Posterior cingulate gyrus (tissue), 11 donors: ENCODE results near the gene PPP3CA.
"Not testable (repeated sequence)": the region's sequence is repeated elsewhere in the genome, so short reads cannot be mapped to it uniquely, and the experiment has no call there.

ENCODE experiments used
- DNase-seq, 10 donors: peaks; one replicate each; pipeline versions ENCODE4 v3.0.0 to v3.0.0-alpha.2; 2020 to 2021; ENCODE audit warnings: mixed read lengths in 3 of 10
- intact Hi-C: fragments of 100-400 bp; cut with DNase I; formaldehyde crosslinking; loops from one replicate; pipeline ENCODE4 v1.15.1; 2023

PPP3CA gene

DNA sequence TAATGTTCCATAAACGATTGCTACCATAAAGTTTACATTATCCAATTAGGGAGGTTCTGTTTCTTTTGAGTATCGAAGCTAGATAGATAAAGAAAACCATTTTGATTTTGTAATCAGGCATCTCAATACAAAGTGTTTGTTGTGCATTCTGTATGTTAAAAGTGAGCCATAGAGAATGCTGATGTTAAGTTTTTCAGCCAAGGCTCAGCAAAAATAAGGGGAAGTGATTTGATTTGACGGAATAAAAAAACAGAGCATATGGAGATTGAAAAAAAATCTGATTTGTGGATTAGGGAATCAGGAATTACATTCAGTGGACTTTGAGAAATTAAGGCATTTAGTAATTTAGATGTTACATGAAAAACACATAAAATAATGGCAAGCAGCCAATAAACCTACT is 314.8 kb downstream of the PPP3CA start:
- intact Hi-C loops = no loop called here
- no peak for DNase-seq

DNA sequence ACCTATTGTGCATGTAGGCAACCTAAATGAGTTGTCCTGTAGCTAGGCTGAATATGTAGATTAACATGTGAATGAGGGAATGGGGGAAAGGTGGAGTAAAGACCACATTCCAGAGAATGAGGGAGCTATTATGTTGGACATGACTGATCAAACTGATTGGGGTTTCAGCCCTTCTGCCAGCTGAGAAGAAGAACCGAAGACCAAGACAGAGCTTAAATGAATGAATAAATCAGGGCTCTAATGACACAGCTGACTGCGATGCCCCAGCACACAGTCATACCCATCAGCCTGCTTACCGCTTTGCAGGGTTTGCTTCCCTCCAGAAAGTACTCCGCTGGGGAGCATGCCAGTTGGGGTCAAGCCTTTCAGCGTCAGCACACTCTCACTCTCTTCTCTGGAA is 315.4 kb downstream of the PPP3CA start:
- DNase-seq = no peak
- intact Hi-C loops = no loop called here

DNA sequence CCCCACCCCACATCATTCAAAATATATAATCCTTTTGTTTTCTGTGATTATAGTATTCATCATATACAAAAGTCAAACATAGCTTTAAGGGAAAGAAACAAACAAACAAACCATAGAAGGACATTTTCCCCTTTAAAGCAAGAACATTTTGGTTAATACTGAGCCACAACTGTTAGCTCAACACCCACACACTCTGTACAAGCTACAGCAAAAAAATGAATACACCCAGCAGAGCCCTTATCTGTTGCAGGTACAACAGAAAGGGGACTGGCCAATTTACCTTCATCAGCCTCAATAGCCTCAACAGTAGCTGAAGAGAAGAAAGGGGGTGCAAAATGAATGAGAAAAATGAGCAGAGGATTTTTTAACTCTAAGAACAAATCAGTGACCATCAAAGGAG is 318.4 kb downstream of the PPP3CA start:
- intact Hi-C loops = no loop called here
- DNase-seq = no peak

DNA sequence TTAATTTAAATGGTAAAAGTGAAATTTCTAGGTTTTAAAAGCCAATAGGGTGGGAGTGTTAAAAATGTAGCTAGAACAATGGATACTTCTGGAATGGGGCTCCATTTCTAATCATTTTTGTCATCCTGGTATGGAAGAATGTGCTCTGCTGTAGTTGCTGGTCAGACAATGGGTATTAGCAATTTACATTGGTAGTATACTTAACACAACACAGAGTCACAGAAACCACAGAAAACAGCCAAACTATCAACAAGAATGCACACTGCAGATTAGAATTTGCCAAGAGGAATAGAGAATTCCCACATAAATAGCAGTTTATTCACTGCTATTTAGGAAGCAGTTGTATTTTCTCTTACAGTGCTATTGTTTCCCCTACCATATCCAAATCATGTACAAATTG is 319.6 kb downstream of the PPP3CA start:
- no peak for DNase-seq
- intact Hi-C loops = no loop called here

DNA sequence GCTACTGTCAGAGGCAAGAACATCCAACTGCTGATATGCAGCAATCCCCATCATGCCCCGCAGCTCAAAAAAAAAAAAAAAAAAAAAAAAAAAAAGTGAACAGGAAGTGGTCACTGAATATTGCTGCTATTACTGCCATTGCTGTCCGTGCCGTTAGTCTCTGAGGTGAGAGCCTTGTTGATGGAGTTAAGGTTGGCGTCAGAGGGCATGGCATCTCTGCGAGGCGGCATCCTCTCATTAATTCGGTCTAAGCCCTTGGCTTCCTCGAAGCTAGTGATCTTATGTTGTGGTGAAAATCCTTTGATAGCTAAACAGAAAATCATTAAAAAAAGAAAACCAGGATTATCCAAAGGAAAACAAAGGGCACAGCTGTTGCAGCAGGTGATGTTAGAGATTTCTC is 321.6 kb downstream of the PPP3CA start:
- intact Hi-C loops = no loop called here
- no peak for DNase-seq

DNA sequence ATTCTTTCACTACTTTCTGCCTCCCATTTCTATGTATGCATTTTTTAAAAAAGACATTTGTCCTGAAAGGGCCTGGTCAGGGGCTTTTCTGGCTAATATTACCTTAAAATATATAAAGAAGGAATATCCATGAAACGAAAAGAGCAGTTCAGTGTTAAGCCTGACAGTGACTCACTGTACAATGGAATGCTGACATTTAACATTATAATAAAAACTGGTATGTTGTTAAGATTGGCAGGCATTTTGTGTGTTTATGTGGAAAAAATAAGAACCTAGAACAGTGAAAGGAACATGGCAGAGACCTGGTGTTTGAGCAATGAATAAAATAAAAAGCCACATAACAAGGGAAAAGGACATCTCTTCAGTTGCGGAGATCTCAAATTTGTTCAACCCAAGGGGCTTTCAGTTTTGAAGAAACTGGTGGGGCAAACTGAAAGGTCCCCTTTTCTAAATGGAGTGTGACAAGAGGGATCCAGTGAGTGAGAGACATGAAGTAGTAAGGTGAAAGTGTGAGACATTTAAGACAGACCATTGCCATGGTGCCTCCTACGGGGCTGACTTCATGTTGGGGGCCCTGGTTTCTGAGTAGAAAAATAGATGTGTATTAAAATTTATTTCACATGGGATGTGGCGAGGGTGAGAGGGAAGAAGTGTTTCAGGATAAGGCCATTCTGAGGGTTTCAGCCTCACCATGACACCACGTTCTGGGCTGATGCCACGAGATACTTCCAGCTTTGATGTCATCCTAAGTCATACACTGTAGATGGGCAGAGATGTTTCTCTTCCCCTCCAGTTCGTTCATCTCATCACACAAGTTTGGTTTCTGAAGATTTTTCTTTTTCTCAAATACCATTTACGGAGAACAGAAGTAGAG is 324.9 kb downstream of the PPP3CA start:
- no peak for DNase-seq
- intact Hi-C loops = no loop called here

DNA sequence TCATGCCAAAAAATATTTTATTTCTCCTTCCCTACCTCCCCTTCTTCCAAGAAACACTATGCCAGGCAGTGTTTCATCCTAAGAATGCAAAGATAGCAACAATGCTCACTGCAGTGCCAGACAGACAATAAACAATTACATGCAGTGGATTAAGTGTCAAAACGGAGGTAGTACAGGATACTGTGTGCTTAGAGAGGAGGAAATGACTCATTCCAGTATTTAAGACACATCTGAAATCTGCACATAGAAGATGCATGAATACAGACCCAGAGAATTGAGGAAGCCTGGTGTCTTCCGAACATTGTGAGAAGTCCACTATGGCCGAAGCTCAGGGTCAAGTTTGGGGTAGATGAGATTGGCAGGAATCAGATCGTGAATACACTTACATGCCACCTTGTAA is 326.4 kb downstream of the PPP3CA start:
- DNase-seq = no peak
- intact Hi-C loops = no loop called here

DNA sequence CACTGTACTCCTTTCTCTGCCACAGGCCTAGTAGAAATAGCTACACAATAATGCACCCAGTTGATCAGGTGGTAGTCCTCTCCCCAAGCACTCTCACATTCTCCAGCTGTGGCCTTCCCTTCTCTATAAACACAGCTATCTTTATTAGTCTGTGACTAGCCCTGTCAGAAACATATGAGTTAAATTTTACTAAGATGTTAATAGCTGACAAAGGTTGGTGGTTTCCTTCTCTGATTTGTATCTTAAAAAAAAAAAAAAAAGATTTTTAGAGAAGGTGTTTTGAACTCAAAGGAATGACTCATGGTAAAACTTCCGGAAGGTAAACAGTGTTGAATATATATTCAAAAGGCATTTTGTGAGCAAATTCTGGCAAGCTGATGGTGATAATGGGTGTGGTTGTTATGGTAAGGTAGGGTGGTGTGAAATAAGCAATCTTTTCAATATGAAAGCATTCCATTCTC is 327.4 kb downstream of the PPP3CA start:
- intact Hi-C loops = no loop called here
- no peak for DNase-seq

DNA sequence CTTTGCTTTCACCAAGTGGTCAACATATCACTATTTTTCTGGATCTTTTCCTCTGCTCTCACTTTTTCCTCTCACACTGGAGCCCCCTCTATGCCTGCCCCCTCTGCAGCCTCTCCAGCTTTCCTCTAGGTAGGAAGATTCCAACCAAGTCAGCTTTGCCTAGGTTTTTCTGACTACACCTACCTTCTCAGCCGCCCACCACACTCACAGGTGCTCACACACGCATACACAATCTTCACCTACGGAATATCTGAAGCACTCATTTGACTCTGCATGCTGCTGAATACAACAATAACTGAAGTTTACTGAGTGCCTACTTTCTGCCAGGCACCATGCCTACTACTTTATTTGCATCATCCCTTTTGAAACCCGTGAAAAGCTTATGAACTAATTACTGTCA is 328.0 kb downstream of the PPP3CA start:
- intact Hi-C loops = no loop called here
- no peak for DNase-seq

DNA sequence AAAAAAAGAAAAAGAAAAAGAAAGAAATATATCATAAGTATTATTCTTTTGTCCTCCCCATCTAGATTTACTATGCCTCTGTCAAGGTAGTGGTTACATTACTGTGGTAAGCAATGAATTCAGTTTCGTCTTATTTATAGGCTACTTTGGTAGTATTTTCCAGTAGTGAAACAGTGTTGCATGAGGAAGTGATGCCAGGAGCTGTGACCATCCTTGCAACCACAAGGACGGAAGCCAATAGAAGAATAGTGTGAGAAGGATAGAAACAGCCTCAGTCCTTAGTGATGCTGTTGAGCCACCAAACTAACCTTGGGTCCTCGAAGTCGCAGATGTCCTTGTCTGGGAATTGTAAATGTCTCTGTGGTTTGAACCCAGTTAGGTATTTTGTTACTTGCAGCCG is 328.5 kb downstream of the PPP3CA start:
- intact Hi-C loops = no loop called here
- no peak for DNase-seq

DNA sequence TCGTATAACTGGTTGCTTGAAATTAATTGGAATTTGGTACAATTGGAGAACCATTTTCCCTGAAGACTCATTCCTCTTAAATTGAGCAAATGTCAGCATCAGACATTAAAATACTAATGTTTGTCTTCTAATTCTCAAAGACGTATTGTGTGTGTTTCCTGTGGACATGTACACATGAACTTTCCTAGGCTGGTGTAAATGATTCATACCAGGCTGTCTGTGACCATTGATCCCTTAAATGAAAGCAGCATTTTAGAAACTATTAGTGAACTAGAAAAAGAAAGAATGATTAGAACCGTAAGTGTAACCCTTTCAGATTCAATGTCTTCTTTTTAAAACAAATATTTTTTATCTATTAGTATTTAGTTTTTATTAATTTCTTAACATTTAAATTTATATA is 332.9 kb downstream of the PPP3CA start:
- intact Hi-C loops = no loop called here

DNA sequence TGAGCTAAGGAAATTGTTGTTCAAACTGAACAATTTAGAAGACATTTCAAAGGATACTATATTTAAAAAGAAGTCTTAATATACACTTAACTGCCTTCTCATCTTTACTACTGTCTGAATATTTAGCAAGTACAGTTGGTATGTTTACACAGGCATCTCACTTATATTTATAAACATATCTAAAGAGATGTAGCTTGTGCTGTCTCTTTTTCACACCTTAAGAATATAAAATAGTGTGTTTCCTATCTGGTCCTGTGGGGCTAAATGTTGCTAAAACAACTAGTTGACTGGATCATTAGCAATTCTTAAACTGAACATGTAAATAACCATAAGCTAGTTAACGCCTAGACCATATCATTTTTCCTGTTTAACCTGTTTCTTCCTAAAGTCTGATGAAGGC is 336.3 kb downstream of the PPP3CA start:
- no peak for DNase-seq
- intact Hi-C loops = no loop called here

More for the DNA sequence above, 332.9 kb downstream of the PPP3CA start:
- no peak for DNase-seq

DNA sequence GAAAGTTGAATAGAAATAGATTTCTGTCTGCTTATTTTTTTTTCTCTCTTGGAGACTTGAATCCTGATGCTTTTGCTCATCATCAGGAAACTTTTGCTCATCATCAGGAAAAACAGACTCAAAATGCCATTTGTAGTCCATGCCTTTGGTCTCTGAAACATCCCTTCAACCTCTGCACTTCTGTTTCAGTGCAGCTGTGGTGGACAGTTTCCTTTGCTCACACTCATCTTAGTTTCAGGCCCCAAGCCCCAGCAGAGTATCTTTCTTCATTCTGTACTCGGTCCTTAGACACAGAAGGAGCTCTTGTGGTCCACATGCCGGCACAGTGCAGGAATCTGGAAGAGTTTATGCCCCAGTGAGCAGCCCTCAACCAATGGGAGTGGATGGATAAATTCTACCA is 337.9 kb downstream of the PPP3CA start:
- DNase-seq = no peak
- intact Hi-C loops = no loop called here

DNA sequence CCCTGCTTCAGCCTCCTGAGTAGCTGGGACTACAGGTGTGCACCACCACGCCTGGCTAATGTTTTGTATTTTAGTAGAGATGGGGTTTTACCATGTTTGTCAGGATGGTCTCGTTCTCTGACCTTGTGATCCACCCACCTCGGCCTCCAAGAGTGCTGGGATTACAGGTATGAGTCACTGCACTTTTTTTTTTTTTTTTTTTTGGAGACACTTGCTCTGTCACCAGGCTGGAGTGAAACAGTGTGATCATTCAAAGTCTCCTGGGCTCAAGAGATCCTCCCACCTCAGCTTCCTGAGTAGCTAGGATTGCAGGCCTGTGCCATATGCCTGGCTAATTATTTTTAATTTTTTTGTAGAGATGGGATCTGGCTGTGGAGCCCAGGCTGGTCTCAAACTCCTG is 338.8 kb downstream of the PPP3CA start:
- no peak for DNase-seq
- intact Hi-C loops = no loop called here

DNA sequence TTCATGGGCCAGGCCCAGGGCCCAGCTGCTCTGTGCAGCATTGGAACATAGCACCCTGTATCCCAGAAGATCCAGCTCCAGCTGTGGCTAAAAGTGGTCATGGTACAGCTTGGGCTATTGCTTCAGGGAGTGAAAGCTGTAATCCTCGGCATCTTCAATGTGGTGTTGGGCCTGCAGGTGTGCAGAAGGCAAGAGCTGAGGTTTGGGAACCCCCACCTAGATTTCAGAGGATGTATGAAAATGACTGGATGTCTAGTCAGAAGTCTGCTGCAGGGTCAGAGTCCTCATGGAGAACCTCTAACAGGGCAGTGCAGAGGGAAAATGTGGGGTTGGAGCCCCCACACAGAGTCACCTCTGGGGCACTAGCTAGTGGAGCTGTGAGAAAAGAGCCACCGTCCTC is 341.7 kb downstream of the PPP3CA start:
- intact Hi-C loops = no loop called here

DNA sequence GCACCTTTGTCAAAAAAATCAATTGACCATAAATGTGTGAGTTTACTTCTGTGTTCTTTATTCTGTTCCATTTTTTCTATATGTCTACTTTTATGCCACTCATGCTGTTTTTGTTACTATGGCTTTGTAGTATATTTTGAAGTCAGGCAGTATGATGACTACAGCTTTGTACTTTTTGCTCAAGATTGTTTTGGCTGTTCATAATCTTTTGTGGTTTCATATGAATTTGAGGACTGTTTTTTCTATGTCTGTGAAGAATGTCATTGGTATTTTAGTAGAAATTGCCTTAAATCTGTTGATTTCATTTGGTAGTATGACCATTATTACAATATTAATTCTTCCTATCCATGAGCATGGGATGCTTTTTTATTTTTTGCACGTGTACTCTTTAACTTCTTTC is 346.8 kb downstream of the PPP3CA start:
- no peak for DNase-seq
- intact Hi-C loops = no loop called here

More for the DNA sequence above, 341.7 kb downstream of the PPP3CA start:
- DNase-seq = no peak

DNA sequence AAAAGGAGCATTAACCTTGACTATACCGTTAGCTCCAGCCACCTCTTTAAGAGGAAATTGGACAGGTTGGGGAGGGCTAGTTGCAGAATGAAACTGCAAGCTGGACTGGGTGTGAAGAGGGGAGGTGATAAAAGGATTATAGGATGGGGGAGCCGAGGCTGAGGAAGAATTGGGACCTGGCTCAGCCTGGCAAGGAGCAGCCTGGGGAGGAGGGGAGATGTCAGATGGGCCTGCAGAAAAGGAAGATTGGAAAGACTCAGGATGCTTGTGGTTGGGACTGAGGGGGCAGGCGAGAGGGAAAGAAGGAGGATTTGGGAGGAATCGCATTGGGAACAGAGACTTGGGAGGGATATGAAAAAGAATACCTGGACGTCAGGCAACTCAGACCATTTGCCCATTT is 351.7 kb downstream of the PPP3CA start:
- no peak for DNase-seq
- intact Hi-C loops = no loop called here

DNA sequence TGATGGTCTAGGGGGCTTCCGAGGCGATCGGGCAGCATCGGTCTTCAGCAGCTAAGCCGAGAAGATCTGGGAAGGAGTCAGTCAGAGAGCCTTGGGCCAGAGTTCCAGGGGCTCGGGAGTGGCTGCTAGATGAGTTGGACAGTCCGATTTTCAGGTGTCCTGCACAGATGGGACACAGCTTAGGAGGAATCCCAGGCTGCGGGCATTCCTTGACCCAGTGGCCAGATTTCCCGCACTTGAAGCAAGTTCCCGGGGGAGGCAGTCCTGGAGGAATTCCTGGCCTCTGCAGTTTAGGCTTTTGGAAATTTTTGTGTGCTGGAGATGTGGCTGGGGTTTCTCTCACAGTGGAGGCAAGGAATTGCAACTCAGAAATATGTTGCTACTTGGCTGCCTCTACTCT is 352.3 kb downstream of the PPP3CA start:
- DNase-seq, intact Hi-C loops: not testable (repeated sequence)

DNA sequence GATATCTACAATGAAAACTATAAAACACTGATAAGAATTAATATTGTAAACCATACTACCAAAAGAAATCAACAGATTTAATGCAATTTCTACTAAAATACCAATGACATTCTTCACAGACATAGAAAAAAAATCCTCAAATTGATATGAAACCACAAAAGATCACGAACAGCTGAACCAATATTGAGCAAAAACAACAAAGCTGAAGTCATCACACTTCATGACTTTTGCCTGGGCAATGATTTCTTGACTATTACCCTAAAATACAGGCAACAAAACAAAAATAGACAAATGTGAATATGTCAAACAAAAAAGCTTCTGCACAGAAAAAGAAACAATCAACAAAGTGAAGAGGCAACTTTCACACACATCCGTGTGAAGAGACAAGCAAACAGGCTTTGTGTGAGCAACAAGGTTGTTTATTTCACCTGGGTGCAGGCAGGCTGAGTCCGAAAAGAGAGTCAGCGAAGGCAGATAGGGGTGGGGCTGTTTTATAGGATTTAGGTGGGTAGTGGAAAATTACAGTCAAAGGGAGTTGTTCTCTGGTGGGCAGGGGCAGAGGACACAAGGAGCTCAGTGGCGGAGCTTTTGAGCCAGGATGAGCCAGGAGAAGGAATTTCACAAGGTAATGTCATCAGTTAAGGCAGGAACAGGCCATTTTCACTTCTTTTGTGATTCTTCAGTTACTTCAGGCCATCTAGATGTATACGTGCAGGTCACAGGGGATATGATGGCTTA is 355.8 kb downstream of the PPP3CA start:
- DNase-seq, intact Hi-C loops: not testable (repeated sequence)

DNA sequence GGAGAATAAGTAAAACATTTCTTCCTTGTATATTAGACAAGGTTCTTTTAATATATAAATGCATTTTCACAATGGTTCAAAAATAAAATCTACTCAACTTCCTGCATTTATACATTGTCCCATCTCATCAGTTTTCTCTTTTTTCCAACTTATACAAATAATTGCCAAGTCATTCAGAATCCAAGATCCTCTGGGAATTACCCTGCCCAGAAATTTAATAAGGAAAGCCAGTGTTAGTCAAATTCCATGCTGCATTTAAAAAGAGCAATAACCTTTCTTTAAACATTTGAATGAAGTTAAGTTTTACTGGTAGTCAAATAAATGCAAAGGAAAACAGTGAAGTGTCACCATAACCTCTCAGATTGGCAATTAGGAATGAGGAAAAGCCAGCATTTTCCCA is 357.9 kb downstream of the PPP3CA start:
- intact Hi-C loops = no loop called here
- no peak for DNase-seq

DNA sequence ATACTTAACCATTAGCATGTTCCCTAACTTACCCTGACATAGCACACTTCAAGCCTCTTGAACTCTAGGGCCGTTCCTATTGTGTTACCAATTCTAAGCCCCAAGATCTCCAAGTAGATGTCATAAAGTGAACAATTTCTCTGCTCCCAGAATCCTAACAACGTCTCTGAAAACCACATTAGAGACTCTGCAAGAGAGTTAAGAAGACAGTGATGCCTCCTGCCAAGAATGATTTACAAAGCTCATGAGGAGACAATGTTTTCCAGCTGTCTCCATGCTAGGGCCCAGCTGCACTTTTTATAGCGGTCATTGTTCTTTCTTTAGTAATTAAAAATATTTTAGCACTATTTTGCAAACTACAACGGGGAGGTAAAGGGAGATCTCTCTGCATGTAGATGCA is 358.4 kb downstream of the PPP3CA start:
- intact Hi-C loops = no loop called here
- no peak for DNase-seq

DNA sequence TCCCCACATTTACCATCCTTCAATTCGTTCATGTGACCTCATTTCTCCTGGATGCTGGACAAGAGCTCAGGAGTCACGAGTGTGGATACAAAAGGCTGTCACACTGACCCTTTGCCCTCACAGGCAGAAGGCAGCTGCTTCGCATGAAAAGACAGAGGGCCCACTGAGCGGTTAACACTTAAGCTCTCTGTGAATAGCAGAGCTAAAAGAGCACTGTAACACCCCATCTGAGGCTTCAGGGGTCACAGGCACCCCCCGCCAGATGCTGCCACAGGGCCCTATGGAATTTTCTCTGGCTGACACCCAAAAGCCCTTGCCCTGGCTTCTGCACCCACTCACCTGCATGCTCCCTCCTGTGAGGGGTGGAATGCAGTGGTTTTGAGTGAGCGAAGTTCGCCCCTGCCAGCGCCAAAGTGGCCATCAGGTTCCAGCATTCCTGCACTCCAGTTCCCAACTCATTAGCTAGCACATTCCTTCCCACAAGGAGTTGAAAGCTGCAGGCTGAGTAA is 360.9 kb downstream of the PPP3CA start:
- intact Hi-C loops = no loop called here
- peak in 2 of 10 donors; percentile 11 to 64 for DNase-seq
